A204.1 (cell line): ENCODE data around the gene DAB2IP.
"Not testable (repeated sequence)": the region's sequence is repeated elsewhere in the genome, so short reads cannot be mapped to it uniquely, and the experiment has no call there.

Source experiments
- FAIRE-seq: peaks from 2 replicates; lab custom pipeline; 2012; peaks lifted over from hg19 to GRCh38; lab: Jason Lieb, UNC

The DAB2IP gene

DNA sequence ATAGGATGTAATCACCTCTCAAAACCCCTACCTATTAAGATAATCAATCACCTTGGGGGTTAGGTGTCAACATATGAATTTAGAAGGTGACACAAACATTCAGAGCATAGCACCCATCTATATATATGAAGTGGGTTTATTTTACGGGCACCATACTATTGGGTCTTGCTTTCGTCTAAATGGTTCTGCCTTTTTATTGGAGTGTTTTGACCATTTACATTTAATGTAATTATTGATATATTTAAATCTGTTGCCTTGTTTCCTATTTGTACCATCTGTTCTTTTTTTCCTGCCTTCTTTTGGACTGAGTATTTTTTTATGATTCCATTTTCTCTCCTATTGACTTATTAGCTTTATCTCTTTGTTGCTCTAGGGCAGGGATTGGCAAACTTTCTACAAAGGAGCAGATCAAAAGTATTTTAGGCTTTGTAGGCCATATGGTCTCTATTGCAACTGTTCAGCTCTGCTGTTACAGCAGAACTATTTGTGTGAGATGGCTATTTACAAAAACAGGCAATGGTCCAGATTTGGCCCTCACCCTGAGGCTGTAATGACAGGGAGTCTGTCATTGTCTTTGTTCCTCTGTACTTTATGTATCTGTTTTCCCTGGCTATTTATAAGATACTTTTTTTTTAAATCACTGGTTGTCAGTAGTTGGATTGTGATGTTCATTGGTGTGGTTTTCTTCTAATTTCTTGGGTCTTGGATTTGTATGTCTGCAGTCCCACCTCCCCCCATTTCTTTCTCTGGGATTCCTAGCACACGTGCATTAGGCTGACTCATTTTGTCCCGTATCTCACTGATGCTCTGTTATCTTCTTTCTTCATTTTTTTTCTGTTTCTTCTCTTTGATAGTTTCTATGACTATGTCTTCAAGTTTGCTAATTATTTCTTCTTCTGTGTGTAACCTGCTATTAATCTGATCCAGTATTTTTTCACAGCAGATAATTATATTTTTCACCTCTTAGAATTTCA is 127.1 kb downstream of the DAB2IP start:
- FAIRE-seq = no peak

DNA sequence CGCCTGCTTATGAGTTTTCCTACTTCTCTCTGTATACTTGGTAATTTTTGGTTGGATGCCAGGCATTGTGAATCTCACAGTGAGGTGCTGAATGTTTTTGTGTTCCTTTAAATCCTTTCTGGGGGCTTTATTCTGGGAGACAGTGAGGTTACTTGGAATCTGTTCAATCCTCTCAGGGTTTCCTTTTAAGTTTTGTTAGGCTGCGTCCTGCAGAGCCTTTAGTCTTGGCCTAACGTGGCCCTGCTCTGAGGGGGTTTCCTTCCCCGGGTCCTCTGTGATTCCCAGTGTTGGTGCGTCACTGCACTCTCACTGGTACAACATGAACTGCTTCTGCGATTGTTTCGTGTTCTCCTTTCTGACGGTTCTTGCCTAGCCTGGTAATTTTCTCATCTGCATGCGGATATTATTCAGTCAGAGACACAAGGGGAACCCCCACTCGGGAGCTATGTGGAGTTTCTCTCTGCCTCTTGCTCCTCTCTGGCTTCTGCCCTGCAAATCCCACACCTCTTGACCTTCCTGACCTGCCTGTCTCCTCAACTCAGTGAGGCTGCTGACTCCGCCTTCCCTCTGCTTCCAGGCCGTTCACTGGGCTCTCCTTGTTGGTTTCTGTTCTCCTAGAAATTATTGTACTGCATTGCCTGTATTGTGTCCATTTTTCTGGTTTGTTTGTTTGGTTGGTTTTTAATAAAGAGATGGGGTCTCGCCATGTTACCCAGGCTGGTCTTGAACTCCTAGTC is 128.1 kb downstream of the DAB2IP start:
- no peak for FAIRE-seq

DNA sequence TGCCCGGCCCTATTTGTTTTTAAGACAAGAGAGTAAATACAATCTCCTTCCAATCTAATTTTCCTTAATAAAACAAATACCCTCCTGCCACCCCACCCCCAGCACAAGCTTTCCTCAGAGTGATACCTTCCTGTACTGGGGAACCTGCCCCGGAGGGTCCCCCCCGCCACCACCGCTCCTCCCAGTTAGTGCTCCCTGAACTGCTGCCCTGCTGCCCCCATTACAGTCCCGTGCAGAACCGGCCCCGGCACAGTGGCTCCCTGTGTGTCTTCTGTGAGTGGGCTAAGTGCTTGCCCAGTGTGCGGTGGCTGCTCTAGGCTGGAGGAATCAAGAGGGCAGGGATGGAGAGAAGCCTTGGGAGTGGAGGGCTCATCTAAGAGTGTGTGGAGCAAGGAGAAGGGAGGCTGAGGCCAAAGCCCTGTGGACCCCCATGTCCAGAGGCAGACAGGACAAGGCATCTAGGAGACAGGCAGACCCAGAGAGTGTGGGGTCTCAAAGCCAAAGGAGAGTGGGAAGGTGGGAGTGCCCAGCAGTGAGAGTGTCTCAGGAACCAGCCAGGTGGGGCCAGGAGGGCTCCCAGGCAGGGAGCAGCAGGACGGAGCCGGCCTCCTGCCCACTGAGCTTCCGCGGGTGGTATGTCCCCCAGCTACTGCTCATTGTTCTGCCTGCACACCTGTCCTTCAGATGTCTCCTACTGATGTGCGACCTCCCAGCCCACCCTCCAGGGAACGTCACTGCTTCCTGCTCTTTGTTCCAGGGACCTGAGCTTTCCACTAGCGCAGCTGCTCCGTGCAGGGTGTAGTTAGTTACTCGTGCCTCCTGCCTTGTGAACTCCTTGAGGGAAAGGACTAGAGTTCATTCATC is 129.0 kb downstream of the DAB2IP start:
- no peak for FAIRE-seq

DNA sequence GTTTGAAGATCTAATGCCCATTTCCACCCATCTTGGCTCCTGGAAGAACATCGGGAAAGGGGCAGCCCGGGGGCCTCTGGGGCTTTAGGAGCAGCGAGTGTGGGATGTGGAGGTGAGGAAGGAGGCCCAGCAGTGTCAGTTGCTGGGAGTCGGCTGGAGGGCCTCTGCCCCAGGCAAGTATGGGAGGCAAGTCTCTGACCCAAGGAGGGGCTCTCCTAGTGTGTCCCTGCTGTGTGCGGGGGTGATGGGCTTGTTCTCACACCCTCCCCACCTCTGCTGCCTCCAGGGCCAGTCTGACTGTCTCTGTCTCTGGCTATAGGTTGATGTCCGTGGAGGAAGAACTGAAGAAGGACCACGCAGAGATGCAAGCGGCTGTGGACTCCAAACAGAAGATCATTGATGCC is 129.7 kb downstream of the DAB2IP start:
- no peak for FAIRE-seq

DNA sequence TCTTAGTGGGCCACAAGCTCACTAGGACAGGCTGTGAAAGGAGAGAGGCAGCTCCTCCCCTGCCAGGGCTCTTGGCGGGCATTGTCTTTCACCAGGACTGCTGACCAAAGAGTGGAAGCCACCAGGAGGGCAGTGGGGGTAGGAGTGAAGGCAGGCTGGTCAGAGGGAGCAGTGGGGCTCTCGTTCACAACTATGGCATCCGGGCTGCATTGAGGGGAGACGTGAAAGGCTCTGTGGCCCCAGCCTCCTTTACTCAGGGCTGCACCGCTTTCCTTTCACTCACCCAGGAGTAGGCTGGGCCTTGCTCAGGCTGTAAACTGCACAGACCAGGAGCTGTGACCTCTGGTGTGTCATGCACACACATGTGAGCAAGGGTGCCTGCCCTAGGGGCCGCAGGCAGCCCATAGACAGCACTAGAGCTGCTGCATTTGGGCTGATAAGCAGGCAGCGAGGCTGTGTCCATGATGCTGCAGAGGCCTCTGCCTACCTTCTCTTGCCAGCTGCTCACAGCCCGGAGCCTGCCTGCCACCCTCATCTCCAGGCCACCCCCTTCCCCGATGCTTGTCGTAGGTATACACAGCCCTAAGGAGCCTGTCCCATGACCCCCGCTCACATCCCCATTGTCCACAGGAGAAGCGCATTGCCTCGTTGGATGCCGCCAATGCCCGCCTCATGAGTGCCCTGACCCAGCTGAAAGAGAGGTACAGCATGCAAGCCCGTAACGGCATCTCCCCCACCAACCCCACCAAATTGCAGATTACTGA is 130.4 kb downstream of the DAB2IP start:
- no peak for FAIRE-seq

- no peak for FAIRE-seq
Observed at GRCh38 chr9:121782514-121783110, 131.2 kb downstream of the DAB2IP start.

- FAIRE-seq = no peak
Observed at GRCh38 chr9:121783111-121783510, 131.7 kb downstream of the DAB2IP start.

DNA sequence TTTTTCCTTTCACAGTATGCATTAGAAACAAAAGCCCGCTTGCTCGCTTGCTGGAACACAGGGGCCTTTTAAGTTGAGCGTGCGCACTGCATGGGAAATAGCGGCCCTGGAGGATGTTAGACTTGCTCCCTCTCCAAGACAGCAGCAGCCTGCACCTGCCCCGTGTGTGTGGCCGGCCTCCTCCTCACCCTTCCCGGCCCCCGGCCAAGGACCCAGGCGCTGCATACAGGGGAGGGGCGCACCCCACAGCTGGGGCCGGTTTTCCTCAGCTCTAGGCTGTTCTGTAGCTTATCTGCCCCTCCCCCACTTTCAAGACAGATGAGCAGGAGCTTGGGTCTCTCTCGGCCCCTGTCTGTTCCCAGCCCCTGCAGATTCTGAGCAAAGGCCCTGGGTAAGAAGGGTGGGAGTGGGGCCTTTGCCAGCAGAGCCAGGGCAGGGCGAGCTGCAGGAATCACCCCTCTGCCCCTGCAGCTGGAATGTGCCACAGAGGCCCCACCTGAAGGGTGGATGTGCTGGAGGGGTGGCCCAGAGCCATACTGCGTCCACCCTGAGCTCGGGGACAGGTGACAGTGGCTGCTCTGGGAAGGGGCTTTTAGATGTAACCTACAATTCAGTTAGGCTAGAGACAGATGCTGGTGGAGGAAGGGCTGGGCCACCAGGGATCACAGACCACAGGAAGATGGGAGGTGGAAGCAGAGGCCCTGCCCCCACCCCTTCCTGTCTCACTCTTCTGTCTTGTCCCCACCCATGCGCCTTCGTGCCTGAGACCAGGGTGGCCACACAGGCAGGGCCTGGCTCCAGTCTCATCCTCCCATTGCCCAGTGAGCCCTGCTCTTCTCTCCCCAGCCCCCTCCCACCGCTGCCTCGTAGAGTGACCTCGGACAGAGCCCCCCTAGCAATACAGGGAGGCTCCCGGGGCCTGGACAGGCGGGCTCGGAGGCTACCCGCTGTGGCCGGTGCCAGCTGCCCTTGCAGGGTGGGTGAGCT is 132.4 kb downstream of the DAB2IP start:
- FAIRE-seq = no peak

DNA sequence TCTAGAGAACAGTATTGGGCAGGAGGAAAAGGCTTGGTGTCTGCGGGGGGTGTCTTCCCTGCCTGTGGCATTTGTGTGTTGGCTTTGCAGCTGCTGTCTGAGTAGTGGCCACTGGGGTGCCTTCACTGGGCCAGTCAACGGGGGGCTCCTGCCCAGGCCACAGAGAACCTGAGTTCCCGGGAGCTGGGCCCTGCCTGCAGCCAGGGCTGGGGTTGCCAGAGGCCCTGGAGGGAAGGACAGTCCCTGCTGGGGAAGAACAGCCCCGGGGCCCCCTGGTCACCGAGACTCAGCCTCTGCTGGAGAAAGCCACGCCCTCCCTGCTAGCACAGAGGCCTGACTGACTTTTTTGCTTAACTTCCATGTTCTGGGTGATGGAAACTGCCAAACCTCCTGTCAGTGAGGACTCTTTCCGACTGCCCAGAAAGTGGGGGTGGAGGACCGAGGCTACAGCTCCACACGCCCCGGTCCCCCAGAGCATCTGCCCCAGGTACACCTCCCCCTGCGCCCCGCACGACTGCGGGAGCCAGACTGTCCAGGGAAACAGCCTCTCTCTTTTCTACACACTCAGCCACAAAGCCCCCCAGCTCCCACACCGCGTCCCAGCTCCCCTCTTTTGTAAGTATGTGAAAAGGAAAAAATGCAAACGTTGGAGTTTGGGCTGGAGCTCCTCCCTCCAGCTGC is 133.4 kb downstream of the DAB2IP start:
- no peak for FAIRE-seq

DNA sequence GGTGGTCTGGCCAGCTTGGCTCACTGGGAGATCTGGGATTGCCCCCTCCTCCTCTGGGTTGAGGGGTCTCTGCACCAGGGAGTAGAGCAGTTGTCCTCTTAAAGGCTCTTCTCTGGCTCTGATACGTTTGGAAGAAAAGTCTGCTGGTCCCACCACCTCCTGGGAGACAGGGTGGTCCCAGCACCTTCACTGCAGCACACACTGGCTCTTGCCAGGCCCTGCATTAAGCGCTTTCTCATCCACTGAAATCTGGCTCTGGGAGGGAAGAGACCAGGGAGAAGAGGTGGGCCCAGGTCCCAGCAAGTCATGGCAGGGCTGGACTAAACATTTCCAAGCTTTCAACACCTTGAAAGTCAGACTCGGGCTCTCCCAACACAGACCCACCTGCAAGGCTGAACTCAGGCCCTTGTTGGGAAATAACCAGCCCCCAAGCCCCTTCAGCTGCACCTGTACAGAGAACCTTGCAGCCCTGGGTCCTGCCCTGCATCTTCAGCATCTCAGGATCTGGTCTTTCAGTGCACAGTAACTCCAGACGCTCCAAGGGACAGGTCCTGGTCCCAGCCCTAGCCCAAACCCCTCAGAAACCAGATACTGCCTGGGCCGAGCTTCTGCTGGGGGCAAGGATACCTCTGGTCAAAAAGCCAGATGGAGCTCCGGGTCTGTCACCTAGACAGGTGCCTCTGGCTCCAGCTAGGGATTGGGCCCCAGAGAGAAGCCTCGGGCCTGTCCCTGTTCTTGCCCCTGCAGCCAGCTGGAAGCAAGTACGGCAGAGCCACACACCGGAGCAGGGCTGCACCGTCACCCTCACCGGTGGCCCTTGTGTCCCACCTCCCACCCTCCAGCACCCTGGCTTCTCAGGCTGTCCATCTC is 134.5 kb downstream of the DAB2IP start:
- no peak for FAIRE-seq

DNA sequence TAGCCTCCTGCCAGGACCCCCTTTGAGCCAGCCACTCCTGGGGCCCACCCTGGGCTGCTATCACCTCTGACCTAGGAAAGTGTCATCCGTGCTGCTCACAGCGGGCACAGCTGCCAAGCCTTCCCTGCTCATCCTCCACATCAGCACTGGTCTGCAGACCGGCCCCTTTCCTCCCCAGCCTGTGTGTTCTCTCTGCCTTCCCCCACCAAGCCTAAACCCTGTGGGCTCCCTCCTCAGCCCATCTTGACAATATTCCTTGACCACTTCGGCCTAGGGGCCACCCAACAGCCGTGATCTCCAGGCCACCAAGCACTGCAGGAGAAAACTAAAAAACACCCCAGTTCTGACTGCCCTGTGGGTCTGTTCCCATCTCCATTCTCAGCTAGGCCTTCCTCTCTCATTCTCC is 135.1 kb downstream of the DAB2IP start:
- FAIRE-seq = no peak

DNA sequence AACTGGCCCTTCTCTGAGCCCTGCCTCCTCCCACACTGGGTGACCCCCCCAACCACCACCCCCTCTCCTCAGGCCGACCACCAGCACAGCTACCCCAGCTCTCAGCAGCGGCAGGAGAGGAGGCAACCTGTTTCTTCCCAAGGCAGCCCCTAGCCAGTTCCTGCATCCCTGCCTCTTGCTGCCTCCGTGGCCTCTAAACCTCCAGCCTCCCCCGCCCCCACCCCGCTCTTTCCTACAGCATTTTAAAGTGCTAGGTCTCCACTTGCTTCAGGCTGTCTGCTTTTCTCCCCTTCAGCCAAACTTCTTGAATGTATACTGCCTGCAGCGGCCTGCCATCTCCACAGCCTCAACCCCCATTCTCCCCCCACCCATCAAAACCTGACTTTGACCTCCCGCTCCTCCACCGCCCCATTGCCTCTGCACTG is 135.6 kb downstream of the DAB2IP start:
- FAIRE-seq = no peak

DNA sequence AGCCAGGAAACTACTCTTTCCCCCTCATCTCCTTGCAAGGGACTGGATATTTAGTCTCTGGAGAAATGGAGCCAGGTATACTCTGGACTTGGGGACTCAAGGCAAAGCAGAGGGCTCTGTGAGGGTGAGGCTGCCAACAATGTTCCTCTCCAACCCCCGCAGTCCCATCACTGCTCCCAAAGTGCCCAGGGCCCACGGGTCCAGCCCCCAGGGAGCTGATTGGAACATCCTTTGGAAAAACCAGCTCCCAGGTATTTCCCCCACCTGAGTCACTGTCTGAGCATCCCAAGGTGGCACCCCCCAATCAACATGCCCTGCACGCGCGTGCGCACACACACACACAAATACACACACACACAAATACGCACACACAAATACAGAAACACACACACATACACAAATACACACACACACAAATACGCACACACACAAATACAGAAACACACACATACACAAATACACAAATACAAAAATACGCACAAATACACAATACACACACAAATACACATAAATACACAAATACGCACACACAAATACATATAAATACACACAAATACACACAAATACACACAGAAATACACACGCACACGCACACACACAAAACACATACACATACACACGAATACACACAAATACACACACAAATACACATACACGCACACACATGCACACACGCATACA is 137.4 kb downstream of the DAB2IP start:
- no peak for FAIRE-seq

DNA sequence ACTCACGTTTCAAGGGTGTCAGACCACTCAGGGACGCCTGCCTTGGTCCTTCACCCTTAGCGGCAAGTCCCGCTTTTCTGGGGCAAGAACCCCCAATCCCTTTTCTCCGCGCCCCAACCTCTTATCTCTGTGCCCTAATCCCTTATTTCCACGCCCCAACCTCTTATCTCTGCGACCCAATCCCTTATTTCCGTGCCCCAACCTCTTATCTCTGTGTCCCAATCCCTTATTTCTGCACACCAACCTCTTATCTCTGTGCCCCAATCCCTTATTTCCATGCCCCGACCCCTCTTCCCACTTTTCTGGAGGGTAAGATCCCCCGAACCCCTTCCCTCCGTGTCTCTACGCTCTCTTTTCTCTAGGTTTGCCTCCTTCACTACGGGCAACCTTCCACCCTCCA is 139.4 kb downstream of the DAB2IP start:
- no peak for FAIRE-seq

GRCh38 chr9:121792476-121792875 is 141.0 kb downstream of the DAB2IP start:
- FAIRE-seq = not testable (repeated sequence)

- FAIRE-seq = not testable (repeated sequence)
Observed at GRCh38 chr9:121794334-121794733, 142.9 kb downstream of the DAB2IP start.

- FAIRE-seq = no peak
Observed at GRCh38 chr9:121797081-121797480, 145.6 kb downstream of the DAB2IP start.

- FAIRE-seq = no peak
Observed at GRCh38 chr9:121798941-121799340, 147.5 kb downstream of the DAB2IP start.
